Measurements from ENCODE around the gene GSTM1. TPM values are rescaled to one million over a fixed set of nuclear protein-coding genes. Genes with fewer than 3 reads are reported as not detected.
A peak's percentile ranks its signal among the peaks of the same experiment; 100 is the strongest.

GSTM1 gene
- total and polyA plus RNA-seq, 2 of the 8 experiments (the other 6 are each of a cell fraction or from before 2014, with no cell fraction given), result 16.7 to 42.5 TPM

GRCh38 chr1:109721971-109722370, 34.4 kb downstream of the GSTM1 start:
- DNase-seq (ENCODE audit: low read depth in 1 of 2, low spot score in 2 of 2), result no peak
- WGBS, 2 experiments (ENCODE audit: extremely low coverage in 1 of 2, insufficient coverage in 1 of 2, insufficient read length in 1 of 2, insufficient replicate concordance in 2 of 2, low coverage in 1 of 2, low lambda C conversion rate in 2 of 2, missing lambda C conversion rate in 1 of 2), result 87% methylated on average over 1 of the region's 1 CpG; no CpG with 5 or more reads in 1 of the 2 experiments
- Histone ChIP-seq H3K4me2 (ENCODE audit: insufficient read depth in 1 of 2, low read depth in 2 of 2, low read length in 2 of 2) (no peak overlapping the region), H3K27me3 (replicated peaks in 1 of 4; ENCODE audit: control insufficient read depth in 3 of 4, extremely low read depth in 1 of 4, insufficient read depth in 3 of 4, low read length in 3 of 4) (no peaks in the 10 kb centered on the region), H2BK15ac (ENCODE audit: low read length) (no peak overlapping the region), H3K56ac (replicated peaks; ENCODE audit: insufficient read length, low read depth, low read length) (no peak overlapping the region), H3K4ac (replicated peaks; ENCODE audit: insufficient read length, low read depth, low read length) (no peak overlapping the region), H3K36me3 (ENCODE audit: control insufficient read depth in 2 of 4, insufficient read depth in 4 of 4, low read length in 3 of 4) (no peaks in the 10 kb centered on the region), H4K91ac (replicated peaks; ENCODE audit: insufficient read length, low read length) (no peak overlapping the region), H2AFZ (ENCODE audit: low read length) (no peak overlapping the region), H4K8ac (ENCODE audit: extremely low read depth, insufficient read depth, low read length) (no peak overlapping the region), H3K14ac (ENCODE audit: insufficient read length) (no peak overlapping the region), H4K20me1 (replicated peaks in 1 of 2; ENCODE audit: control insufficient read depth in 1 of 2, insufficient read depth in 2 of 2, low read length in 2 of 2) (no peaks in the 10 kb centered on the region), H2AK5ac (ENCODE audit: low read depth, low read length) (no peak overlapping the region), H3K23ac (ENCODE audit: insufficient read length) (no peak overlapping the region), H3K18ac (ENCODE audit: extremely low read depth, low read length) (no peak overlapping the region), H3K79me2 (ENCODE audit: control insufficient read depth in 1 of 2, insufficient read depth in 2 of 2, low read length in 2 of 2) (no peaks in the 10 kb centered on the region), H4K5ac (ENCODE audit: insufficient read length, low read depth, low read length) (no peak overlapping the region), H3K79me1 (ENCODE audit: low read depth, low read length) (no peaks in the 10 kb centered on the region), H3K4me3 (ENCODE audit: extremely low read depth in 1 of 4, insufficient read depth in 2 of 4, low read depth in 3 of 4, low read length in 4 of 4) (no peak overlapping the region), H2BK120ac (replicated peaks; ENCODE audit: low read depth, low read length) (no peak overlapping the region), H2BK5ac (ENCODE audit: low read depth, low read length) (no peak overlapping the region), H2BK20ac (ENCODE audit: low read length) (no peak overlapping the region), H3K9me3 (ENCODE audit: insufficient read depth in 2 of 2, low read depth in 1 of 2, low read length in 1 of 2) (peaks cover 6% of the 10 kb centered on the region in 2 experiments), H3K23me2 (ENCODE audit: low read depth, low read length) (no peaks in the 10 kb centered on the region), H2BK12ac (ENCODE audit: low read depth, low read length) (no peak overlapping the region), H3K27ac (ENCODE audit: low read depth, low read length) (no peak overlapping the region), H3K9ac (replicated peaks in 1 of 4; ENCODE audit: extremely low read depth in 1 of 4, low read depth in 3 of 4, low read length in 3 of 4) (no peak overlapping the region), H3K4me1 (replicated peaks in 1 of 4; ENCODE audit: control insufficient read depth in 3 of 4, insufficient read depth in 4 of 4, low read length in 3 of 4) (no peaks in the 10 kb centered on the region)
- ChIA-PET CTCF (ENCODE audit: partially characterized antibody) (interaction anchor here (1.1 to 1.4 kb wide), 2 partner anchors 48 to 69 kb away, joined by 3 to 4 read pairs; no protein-coding TSS in a partner anchor), POLR2A (ENCODE audit: partially characterized antibody) (no interaction called here)
- no peak for FAIRE-seq
- TF ChIP-seq FOSL1 (IDR thresholded peaks at IDR 0.05; ENCODE audit: insufficient read depth, low read depth, low read length) (no peak), KDM1A (IDR thresholded peaks at IDR 0.05; ENCODE audit: borderline replicate concordance, low read length) (peak; percentile 26; the same call in 1 of the 2 replicates), TAF1 (IDR thresholded peaks at IDR 0.05; ENCODE audit: low read depth, low read length) (no peak)
